Ovary (tissue), 3 donors: ENCODE data around the gene C7.

Experiments used
- POLR2A ChIP-seq: fragments of 450-650 bp; IDR thresholded peaks from one replicate; pipeline ENCODE4 v1.6.1; 2017; ENCODE audit warnings: antibody characterized with exemption, mild to moderate bottlenecking, moderate library complexity
- TF ChIP-seq, protein P1 (sequence below), 3 donors: fragments of 450-650 bp in 2 of 3; fragments of 200-600 bp in 1 of 3; IDR thresholded peaks; one replicate each; pipeline versions ENCODE4 v1.5.1 to v1.8.0; 2016 to 2022; ENCODE audit warnings: antibody characterized with exemption in 3 of 3, mild to moderate bottlenecking in 1 of 3
- donor health status: DM: no; HTN: no; CAD: no.

DNA sequence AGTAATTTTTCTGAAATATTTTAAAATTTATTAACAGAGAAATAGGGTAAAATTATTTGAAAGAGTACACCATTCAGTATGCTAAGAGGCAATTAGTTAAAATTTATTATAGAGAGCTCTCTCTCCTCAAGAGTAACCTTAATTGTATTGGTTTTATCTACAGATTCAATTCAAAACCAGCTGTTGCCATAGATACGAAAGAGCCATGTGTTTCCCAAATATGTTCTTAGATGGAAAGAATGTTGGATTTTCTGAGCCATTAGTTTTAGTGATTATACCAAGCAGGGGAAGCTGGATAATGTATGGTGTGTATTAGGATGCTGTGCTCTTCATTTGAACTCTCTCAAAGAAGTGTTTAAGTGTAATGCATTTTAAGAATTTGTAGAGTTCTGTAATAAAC is 27.8 kb downstream of the C7 start:
- TF ChIP-seq, protein P1, sequence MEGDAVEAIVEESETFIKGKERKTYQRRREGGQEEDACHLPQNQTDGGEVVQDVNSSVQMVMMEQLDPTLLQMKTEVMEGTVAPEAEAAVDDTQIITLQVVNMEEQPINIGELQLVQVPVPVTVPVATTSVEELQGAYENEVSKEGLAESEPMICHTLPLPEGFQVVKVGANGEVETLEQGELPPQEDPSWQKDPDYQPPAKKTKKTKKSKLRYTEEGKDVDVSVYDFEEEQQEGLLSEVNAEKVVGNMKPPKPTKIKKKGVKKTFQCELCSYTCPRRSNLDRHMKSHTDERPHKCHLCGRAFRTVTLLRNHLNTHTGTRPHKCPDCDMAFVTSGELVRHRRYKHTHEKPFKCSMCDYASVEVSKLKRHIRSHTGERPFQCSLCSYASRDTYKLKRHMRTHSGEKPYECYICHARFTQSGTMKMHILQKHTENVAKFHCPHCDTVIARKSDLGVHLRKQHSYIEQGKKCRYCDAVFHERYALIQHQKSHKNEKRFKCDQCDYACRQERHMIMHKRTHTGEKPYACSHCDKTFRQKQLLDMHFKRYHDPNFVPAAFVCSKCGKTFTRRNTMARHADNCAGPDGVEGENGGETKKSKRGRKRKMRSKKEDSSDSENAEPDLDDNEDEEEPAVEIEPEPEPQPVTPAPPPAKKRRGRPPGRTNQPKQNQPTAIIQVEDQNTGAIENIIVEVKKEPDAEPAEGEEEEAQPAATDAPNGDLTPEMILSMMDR (IDR thresholded peaks at IDR 0.05), result no peak
- TF ChIP-seq POLR2A, result no peak
